ENCODE results near the gene EXOC6B. TPM values are rescaled to one million over a fixed set of nuclear protein-coding genes. Genes with fewer than 3 reads are reported as not detected.

Gene EXOC6B
- total RNA-seq, 4 donors from 2014 or later: 15.7 to 58.4 (median 37.9) TPM

- no peak for DNase-seq
- Histone ChIP-seq H3K9me3 (peaks cover 5 to 6% of the 10 kb centered on the region in 2 donors), H3K4me1 (peaks cover 0 to 12% (median 0%) of the 10 kb centered on the region in 4 donors), H3K27me3 (no peaks in the 10 kb centered on the region), H3K36me3 (no peaks in the 10 kb centered on the region), H3K27ac (no peak overlapping the region), H3K4me3 (no peak overlapping the region)
- 60 to 75% methylated on average over 1 of the region's 1 CpG for WGBS, 2 donors (ENCODE audit: low coverage in 1 of 2)
- in situ Hi-C loops (cut with MboI; ENCODE audit: low pct_ligation_motif_present in 1 of 4, low pct_unique_long_range_greater_than_20kb in 1 of 4, low sequenced_read_pairs in 3 of 4) (no loop called here), intact Hi-C loops (cut with DNase I; ENCODE audit: low total_unique reads) (no loop called here)
- TF ChIP-seq POLR2AphosphoS5 (IDR thresholded peaks at IDR 0.05) (no peak), EP300 (IDR thresholded peaks at IDR 0.05; ENCODE audit: low read depth) (no peak), POLR2A (IDR thresholded peaks at IDR 0.05) (no peak), CTCF (IDR thresholded peaks at IDR 0.05) (no peak)
Observed at GRCh38 chr2:72395096-72395495, 430.7 kb downstream of the EXOC6B start.

GRCh38 chr2:72394541-72395070, 431.2 kb downstream of the EXOC6B start:
- TF ChIP-seq POLR2AphosphoS5 (IDR thresholded peaks at IDR 0.05) (no peak), POLR2A (IDR thresholded peaks at IDR 0.05) (no peak), CTCF (IDR thresholded peaks at IDR 0.05) (no peak), EP300 (IDR thresholded peaks at IDR 0.05; ENCODE audit: low read depth) (no peak)
- no peak overlapping the region for H3K4me3 ChIP-seq
- intact Hi-C loops (cut with DNase I; ENCODE audit: low total_unique reads) (no loop called here), in situ Hi-C loops (cut with MboI; ENCODE audit: low pct_ligation_motif_present in 1 of 4, low pct_unique_long_range_greater_than_20kb in 1 of 4, low sequenced_read_pairs in 3 of 4) (no loop called here)
- H3K4me1 ChIP-seq: peaks cover 0 to 12% (median 0%) of the 10 kb centered on the region in 4 donors
- H3K27me3 ChIP-seq: no peaks in the 10 kb centered on the region
- no peak for DNase-seq
- no peaks in the 10 kb centered on the region for H3K36me3 ChIP-seq
- no peak overlapping the region for H3K27ac ChIP-seq
- H3K9me3 ChIP-seq: peaks cover 0 to 1% of the 10 kb centered on the region in 2 donors

- in situ Hi-C loops (cut with MboI; ENCODE audit: low pct_ligation_motif_present in 1 of 4, low pct_unique_long_range_greater_than_20kb in 1 of 4, low sequenced_read_pairs in 3 of 4) (no loop called here), intact Hi-C loops (cut with DNase I; ENCODE audit: low total_unique reads) (no loop called here)
- H3K4me1 ChIP-seq: peaks cover 0 to 4% (median 0%) of the 10 kb centered on the region in 4 donors
- TF ChIP-seq EP300 (IDR thresholded peaks at IDR 0.05; ENCODE audit: low read depth): no peak
- TF ChIP-seq POLR2AphosphoS5 (IDR thresholded peaks at IDR 0.05): no peak
- H3K36me3 ChIP-seq: no peaks in the 10 kb centered on the region
- H3K9me3 ChIP-seq: peaks cover 0 to 6% of the 10 kb centered on the region in 2 donors
- no peak overlapping the region for H3K27ac ChIP-seq
- WGBS, 2 donors (ENCODE audit: low coverage in 1 of 2): 88 to 89% methylated on average over 2 of the region's 2 CpGs
- H3K27me3 ChIP-seq: no peaks in the 10 kb centered on the region
- H3K4me3 ChIP-seq: no peak overlapping the region
- no peak for DNase-seq
Observed at GRCh38 chr2:72389447-72389846, 436.4 kb downstream of the EXOC6B start.

GRCh38 chr2:72388263-72388662, 437.6 kb downstream of the EXOC6B start:
- Histone ChIP-seq H3K27me3 (no peaks in the 10 kb centered on the region), H3K9me3 (peaks cover 0 to 6% of the 10 kb centered on the region in 2 donors), H3K36me3 (no peaks in the 10 kb centered on the region), H3K4me1 (no peaks in the 10 kb centered on the region), H3K4me3 (no peak overlapping the region), H3K27ac (no peak overlapping the region)
- intact Hi-C loops (cut with DNase I; ENCODE audit: low total_unique reads) (no loop called here), in situ Hi-C loops (cut with MboI; ENCODE audit: low pct_ligation_motif_present in 1 of 4, low pct_unique_long_range_greater_than_20kb in 1 of 4, low sequenced_read_pairs in 3 of 4) (no loop called here)
- WGBS, 2 donors (ENCODE audit: low coverage in 1 of 2): 75 to 91% methylated on average over 1 of the region's 1 CpG
- DNase-seq: no peak
- TF ChIP-seq POLR2A (IDR thresholded peaks at IDR 0.05): no peak
- no peak for TF ChIP-seq EP300 (IDR thresholded peaks at IDR 0.05; ENCODE audit: low read depth)
- TF ChIP-seq CTCF (IDR thresholded peaks at IDR 0.05): no peak
- TF ChIP-seq POLR2AphosphoS5 (IDR thresholded peaks at IDR 0.05): no peak

GRCh38 chr2:72386288-72386687, 439.5 kb downstream of the EXOC6B start:
- WGBS, 2 donors (ENCODE audit: low coverage in 1 of 2): 91% methylated on average over 1 of the region's 1 CpG; no CpG with 5 or more reads in 1 of the 2 donors
- Histone ChIP-seq H3K36me3 (no peaks in the 10 kb centered on the region), H3K4me1 (no peaks in the 10 kb centered on the region), H3K27me3 (no peaks in the 10 kb centered on the region), H3K9me3 (peaks cover 0 to 6% of the 10 kb centered on the region in 2 donors), H3K27ac (no peak overlapping the region), H3K4me3 (no peak overlapping the region)
- DNase-seq: no peak
- intact Hi-C loops (cut with DNase I; ENCODE audit: low total_unique reads): no loop called here
- no peak for TF ChIP-seq EP300 (IDR thresholded peaks at IDR 0.05; ENCODE audit: low read depth)
- TF ChIP-seq POLR2A (IDR thresholded peaks at IDR 0.05): no peak
- no peak for TF ChIP-seq POLR2AphosphoS5 (IDR thresholded peaks at IDR 0.05)
- no peak for TF ChIP-seq CTCF (IDR thresholded peaks at IDR 0.05)
- in situ Hi-C loops (cut with MboI; ENCODE audit: low pct_ligation_motif_present in 1 of 4, low pct_unique_long_range_greater_than_20kb in 1 of 4, low sequenced_read_pairs in 3 of 4): no loop called here
